GM12872 (cell line): ENCODE measurements around the gene MRPL41.

Source experiments
- TF ChIP-seq, protein P1 (sequence below): IDR thresholded peaks from 3 replicates; pipeline ENCODE4 v1.5.1; 2011; ENCODE audit warnings: low read depth, mild to moderate bottlenecking, low read length, moderate library complexity; ENCODE audit not compliant: insufficient read depth

The MRPL41 gene

DNA sequence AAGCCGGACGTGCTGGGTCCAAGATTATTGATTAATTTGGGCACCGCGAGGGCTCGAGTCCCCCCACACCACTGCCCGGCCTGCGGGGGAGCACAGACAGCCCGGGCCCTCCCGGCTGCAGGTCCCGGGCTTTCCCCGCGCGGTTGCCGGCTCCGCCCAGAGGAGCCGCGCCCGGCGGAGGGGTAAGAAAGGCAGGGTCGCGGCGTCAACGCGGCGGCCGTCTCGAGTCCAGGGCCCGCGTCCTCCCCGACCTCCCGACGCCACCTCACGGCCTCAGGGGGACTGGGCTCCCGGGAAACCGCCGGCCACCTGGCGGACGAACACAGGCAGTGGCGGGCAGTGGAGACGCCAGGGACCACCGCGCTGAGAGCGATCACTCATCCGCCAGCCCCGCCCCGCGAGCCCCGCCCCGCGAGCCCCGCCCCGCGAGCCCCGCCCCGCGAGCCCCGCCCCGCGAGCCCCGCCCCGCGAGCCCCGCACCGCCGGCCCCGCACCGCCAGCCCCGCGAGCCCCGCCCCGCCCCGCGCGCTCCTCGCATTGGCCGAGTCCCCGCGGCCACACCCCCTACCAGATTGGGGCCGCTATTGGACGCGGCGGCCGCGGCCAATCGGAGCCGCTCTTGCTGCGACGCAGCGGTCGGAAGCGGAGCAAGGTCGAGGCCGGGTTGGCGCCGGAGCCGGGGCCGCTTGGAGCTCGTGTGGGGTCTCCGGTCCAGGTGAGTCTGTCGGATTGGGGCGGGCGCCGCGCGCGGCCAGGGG lies at the start of gene MRPL41:
TSS of gene MRPL41 (plus strand) at position 616 of the 758 bp plus-strand sequence. CDS start 203 bp downstream, outside the sequence.
- TF ChIP-seq, protein P1, sequence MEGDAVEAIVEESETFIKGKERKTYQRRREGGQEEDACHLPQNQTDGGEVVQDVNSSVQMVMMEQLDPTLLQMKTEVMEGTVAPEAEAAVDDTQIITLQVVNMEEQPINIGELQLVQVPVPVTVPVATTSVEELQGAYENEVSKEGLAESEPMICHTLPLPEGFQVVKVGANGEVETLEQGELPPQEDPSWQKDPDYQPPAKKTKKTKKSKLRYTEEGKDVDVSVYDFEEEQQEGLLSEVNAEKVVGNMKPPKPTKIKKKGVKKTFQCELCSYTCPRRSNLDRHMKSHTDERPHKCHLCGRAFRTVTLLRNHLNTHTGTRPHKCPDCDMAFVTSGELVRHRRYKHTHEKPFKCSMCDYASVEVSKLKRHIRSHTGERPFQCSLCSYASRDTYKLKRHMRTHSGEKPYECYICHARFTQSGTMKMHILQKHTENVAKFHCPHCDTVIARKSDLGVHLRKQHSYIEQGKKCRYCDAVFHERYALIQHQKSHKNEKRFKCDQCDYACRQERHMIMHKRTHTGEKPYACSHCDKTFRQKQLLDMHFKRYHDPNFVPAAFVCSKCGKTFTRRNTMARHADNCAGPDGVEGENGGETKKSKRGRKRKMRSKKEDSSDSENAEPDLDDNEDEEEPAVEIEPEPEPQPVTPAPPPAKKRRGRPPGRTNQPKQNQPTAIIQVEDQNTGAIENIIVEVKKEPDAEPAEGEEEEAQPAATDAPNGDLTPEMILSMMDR = peak; percentile 48; the same call in 2 of the 3 replicates

DNA sequence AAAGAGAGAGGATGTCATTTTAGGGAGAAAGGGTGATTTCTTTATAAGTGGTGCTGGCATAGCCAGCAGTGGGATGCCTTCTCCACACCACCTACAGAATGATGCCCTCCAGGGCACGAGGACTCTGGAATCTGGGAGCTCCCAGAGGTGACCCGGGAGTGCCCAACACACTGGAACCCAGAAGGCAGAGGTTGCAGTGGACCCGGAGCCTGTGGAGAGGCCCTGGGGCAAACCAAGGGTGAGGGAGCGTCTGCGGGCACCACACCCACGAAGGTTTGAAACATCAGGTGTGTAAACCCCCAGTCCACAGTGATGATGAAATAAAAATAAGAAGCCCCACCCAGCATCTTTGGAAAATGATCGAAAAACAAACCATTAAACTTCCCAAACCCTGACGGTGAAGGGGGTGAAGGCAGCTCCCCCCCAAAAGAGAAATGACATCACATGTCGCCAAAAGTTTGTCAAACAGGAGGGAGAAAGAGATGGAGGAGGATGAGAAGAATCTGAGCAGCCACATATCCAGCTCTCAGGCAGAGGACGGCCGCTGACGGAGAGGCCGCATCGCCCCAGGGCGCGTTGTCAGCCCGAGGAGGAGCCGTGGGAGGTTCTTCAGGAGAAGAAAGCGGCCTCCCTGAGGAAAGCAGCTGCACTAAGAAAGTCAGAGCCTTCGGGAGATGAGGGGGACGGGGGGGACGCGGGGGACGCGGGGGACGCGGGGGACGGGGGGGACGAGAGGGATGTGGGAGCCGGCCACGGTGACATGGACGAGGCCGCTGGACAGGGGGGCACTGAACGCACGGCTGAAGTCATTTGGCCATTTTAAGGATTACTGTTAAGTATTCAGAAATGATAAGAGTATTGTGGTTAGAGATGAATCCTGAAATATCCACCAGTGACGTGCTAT lies 49.4 kb upstream of the MRPL41 start:
- TF ChIP-seq, protein P1 = no peak

DNA sequence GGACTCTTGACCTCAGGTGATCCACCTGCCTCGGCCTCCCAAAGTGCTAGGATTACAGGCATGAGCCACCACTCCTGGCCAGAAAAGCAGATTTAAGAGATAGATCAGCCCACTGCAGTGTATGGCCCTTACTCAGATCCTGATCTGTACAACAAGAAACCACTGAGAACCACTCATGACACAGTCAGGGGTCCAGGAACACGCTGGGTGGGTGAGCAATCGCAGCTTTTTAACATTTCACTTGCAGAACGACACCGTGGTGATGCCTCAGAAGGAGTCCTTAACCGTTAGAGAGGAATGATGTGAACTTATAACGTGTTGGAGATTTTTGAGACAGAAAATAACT lies 47.3 kb upstream of the MRPL41 start:
- TF ChIP-seq, protein P1 = no peak

DNA sequence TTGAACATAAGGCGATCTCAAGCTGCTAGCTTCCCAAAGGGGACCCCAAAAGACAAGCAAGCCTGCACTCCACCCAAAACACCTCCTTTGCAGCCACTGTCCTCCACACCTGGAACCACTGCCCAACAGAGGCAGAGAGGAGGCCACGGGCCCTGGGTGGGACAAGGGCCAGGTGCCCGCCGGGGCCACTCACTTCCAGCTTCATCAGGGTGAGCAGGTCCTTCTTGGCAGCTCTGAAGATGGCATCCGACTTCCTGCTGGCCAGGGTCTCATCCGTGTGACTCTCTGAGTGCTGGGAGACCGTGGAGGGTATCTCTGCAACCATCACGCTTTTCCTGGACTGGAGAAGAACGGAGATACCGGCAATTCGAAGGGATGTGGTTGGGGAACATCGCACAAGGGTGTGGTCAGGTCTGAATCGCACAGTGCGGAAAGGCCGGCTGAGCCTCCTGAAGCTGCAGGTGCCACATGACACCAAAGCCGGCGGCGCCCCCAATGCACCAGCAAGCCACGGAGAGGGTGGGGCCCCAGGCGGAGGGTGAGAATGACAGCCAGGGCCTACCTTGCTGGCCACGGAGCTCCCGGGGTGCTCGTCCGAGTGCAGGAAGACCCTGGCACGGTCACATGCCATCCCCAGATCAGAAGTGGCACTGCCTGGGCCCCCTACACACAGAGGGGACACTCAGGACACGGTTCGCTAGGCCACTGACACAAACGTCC lies 46.1 kb upstream of the MRPL41 start:
- TF ChIP-seq, protein P1 = no peak

DNA sequence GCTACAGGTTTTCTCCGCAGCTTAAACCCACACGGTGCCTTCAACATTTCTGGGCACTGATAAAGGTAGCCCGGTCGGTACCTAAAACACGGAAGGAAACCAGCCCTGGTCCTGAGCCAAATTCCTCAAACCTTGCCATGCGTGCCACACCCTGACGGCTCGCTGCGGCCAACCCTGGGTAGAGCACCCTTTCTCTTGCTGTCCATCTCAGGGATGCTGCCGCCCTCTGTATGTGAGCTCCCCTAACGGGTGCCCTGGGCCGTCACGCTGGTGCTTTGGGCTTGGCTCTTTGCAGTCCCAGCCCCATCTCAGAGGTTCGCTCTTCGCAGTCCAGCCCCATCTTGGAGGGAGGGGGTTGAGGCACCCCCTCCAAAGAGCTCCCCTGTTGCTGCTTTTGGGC lies 45.4 kb upstream of the MRPL41 start:
- TF ChIP-seq, protein P1 = no peak

DNA sequence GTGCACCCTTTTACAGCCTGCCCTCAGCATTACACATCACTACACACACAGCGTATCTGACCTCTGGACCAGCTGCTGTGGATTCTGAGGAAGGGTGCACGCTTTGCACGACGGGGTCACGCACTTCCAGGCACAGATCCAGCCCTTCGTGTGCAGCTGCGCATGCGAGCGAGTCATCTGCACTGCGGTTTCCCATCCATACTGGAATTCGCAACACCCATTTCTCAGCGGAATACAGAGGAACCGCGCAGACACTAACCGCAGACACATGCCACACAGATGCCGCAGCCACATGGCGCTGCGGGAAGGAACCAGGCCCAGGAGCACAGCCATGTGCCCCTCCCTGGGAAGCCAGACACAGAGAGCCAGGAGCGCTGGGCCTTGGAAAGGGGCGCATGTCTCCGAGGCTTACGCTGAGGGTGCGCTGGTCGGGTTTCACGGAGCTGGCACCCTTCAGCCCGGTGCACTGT lies 44.9 kb upstream of the MRPL41 start:
- TF ChIP-seq, protein P1 = no peak

DNA sequence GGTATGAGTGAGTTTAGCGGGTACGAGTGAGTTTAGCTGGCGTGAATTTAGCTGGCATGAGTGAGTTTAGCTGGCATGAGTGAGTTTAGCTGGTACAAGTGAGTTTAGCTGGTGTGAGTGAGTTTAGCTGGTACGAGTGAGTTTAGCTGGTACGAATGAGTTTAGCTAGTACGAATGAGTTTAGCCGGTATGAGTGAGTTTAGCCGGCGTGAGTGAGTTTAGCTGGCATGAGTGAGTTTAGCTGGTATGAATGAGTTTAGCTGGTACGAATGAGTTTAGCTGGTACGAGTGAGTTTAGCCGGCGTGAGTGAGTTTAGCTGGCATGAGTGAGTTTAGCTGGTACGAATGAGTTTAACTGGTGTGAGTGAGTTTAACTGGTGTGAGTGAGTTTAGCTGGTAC lies 42.5 kb upstream of the MRPL41 start:
- TF ChIP-seq, protein P1 = no peak
